GM23338 (cell line): ENCODE results near the gene HOTAIR. TPM values are rescaled to one million over a fixed set of nuclear protein-coding genes. Genes with fewer than 3 reads are reported as not detected.

ENCODE experiments used
- ATAC-seq: fragments of 200-7000 bp; cut with Tn5 transposase; 3 replicates; pipeline ENCODE4 v1.9.1; 2020
- DNase-seq: peaks from one replicate; pipeline ENCODE4 v3.0.0-alpha.2; 2015; ENCODE audit warnings: low spot score
- H2AFZ ChIP-seq: fragments of 200-600 bp; sonication (generic); 2 replicates; pipeline ENCODE4 v1.8.0; 2016; ENCODE audit warnings: antibody characterized with exemption, mild to moderate bottlenecking, moderate library complexity
- H3F3A ChIP-seq: fragments of 200-600 bp; sonication (generic); replicated peaks from 2 replicates; pipeline ENCODE4 v1.8.0; 2017; ENCODE audit warnings: antibody characterized with exemption, mixed run types, low read depth
- H3K27ac ChIP-seq: fragments of 200-600 bp; sonication (generic); 2 replicates; pipeline ENCODE4 v1.6.1; 2016; ENCODE audit warnings: low read depth
- H3K27me3 ChIP-seq: fragments of 200-600 bp; sonication (generic); 2 replicates; pipeline ENCODE4 v1.8.0; 2016; ENCODE audit warnings: mild to moderate bottlenecking, mixed run types, moderate library complexity; ENCODE audit not compliant: insufficient read depth
- H3K36me3 ChIP-seq: fragments of 200-600 bp; sonication (generic); 2 replicates; pipeline ENCODE4 v1.8.0; 2016; ENCODE audit warnings: mild to moderate bottlenecking; ENCODE audit not compliant: insufficient read depth
- H3K4me1 ChIP-seq: fragments of 200-600 bp; sonication (generic); 2 replicates; pipeline ENCODE4 v1.8.0; 2016; ENCODE audit warnings: mild to moderate bottlenecking, moderate library complexity; ENCODE audit not compliant: insufficient read depth
- H3K4me2 ChIP-seq: fragments of 200-600 bp; sonication (generic); 2 replicates; pipeline ENCODE4 v1.7.1; 2017; ENCODE audit warnings: mixed run types
- H3K4me3 ChIP-seq: fragments of 200-600 bp; sonication (generic); 2 replicates; pipeline ENCODE4 v1.6.1; 2016; ENCODE audit warnings: mixed run types
- H3K79me2 ChIP-seq: fragments of 200-600 bp; sonication (generic); replicated peaks from 2 replicates; pipeline ENCODE4 v1.8.0; 2017; ENCODE audit warnings: mild to moderate bottlenecking; ENCODE audit not compliant: insufficient read depth
- H3K9me2 ChIP-seq: fragments of 200-600 bp; sonication (generic); 2 replicates; pipeline ENCODE4 v1.8.0; 2017; ENCODE audit not compliant: insufficient read depth
- H4K20me1 ChIP-seq: fragments of 200-600 bp; sonication (generic); replicated peaks from 2 replicates; pipeline ENCODE4 v1.8.0; 2017; ENCODE audit warnings: mild to moderate bottlenecking; ENCODE audit not compliant: insufficient read depth
- H3K27ac Mint-ChIP-seq: 2 replicates; pipeline ENCODE4 v1.8.0; 2020; ENCODE audit warnings: inconsistent platforms, mild to moderate bottlenecking, moderate library complexity, mixed read lengths
- H3K27me3 Mint-ChIP-seq: 3 replicates; pipeline ENCODE4 v1.8.0; 2022; ENCODE audit warnings: low read depth, mild to moderate bottlenecking, moderate library complexity, mixed read lengths, inconsistent platforms; ENCODE audit not compliant: insufficient read depth, poor library complexity
- H3K36me3 Mint-ChIP-seq: 3 replicates; pipeline ENCODE4 v1.8.0; 2021; ENCODE audit warnings: low read depth, mild to moderate bottlenecking, inconsistent platforms, moderate library complexity, mixed read lengths
- H3K4me1 Mint-ChIP-seq: 3 replicates; pipeline ENCODE4 v1.8.0; 2020; ENCODE audit warnings: mild to moderate bottlenecking, inconsistent platforms, mixed read lengths
- H3K4me3 Mint-ChIP-seq: 3 replicates; pipeline ENCODE4 v1.8.0; 2021; ENCODE audit warnings: moderate library complexity, mild to moderate bottlenecking, inconsistent platforms, mixed read lengths
- H3K9me3 Mint-ChIP-seq: 3 replicates; pipeline ENCODE4 v1.8.0; 2020; ENCODE audit warnings: moderate library complexity, mild to moderate bottlenecking, inconsistent platforms, mixed read lengths
- CREB1 ChIP-seq: fragments of 250-450 bp; sonication (Bioruptor Pico); IDR thresholded peaks from 2 replicates; pipeline ENCODE4 v1.5.0; 2020; ENCODE audit warnings: low read depth, mild to moderate bottlenecking, moderate library complexity
- CTCF ChIP-seq, 2 experiments: fragments of 200-600 bp in 1 of 2; sonication (generic) in 1 of 2; conservative IDR thresholded peaks; 2 replicates each; pipeline versions ENCODE4 v1.5.1 to v1.6.1; 2016 to 2017; ENCODE audit warnings: antibody characterized with exemption in 2 of 2, low read depth in 2 of 2, mild to moderate bottlenecking in 2 of 2, moderate library complexity in 1 of 2
- ETS1 ChIP-seq: IDR thresholded peaks from 2 replicates; pipeline ENCODE4 v1.6.1; 2016; ENCODE audit warnings: antibody characterized with exemption
- EZH2 ChIP-seq: fragments of 200-600 bp; sonication (generic); IDR thresholded peaks from one replicate; pipeline ENCODE4 v1.8.0; 2017; ENCODE audit warnings: antibody characterized with exemption, mild to moderate bottlenecking, low read depth; ENCODE audit not compliant: unreplicated experiment
- EZH2phosphoT487 ChIP-seq: fragments of 200-600 bp; sonication (generic); IDR thresholded peaks from one replicate; pipeline ENCODE4 v1.8.1; 2018; ENCODE audit warnings: antibody characterized with exemption; ENCODE audit not compliant: unreplicated experiment
- JUNB ChIP-seq: IDR thresholded peaks from one replicate; pipeline ENCODE4 v1.6.1; 2016; ENCODE audit warnings: antibody characterized with exemption; ENCODE audit not compliant: unreplicated experiment
- NANOG ChIP-seq: IDR thresholded peaks from 2 replicates; pipeline ENCODE4 v1.6.1; 2016; ENCODE audit warnings: antibody characterized with exemption, borderline replicate concordance
- POLR2AphosphoS5 ChIP-seq: IDR thresholded peaks from 2 replicates; pipeline ENCODE4 v1.6.1; 2016; ENCODE audit warnings: antibody characterized with exemption, low read depth
- REST ChIP-seq: IDR thresholded peaks from one replicate; pipeline ENCODE4 v1.6.1; 2018; ENCODE audit warnings: antibody characterized with exemption; ENCODE audit not compliant: unreplicated experiment
- STAT1 ChIP-seq: IDR thresholded peaks from one replicate; pipeline ENCODE4 v1.6.1; 2016; ENCODE audit warnings: antibody characterized with exemption; ENCODE audit not compliant: unreplicated experiment
- ZNF331 ChIP-seq: fragments of 250-450 bp; sonication (Bioruptor Pico); IDR thresholded peaks from 2 replicates; pipeline ENCODE4 v1.5.0; 2020; ENCODE audit warnings: low read depth, mild to moderate bottlenecking, moderate library complexity
- ZNF462 ChIP-seq: fragments of 250-450 bp; sonication (Bioruptor Pico); IDR thresholded peaks from 2 replicates; pipeline ENCODE4 v1.5.0; 2020; ENCODE audit warnings: mild to moderate bottlenecking, moderate library complexity
- polyA plus RNA-seq: library from polyadenylated mRNA; unstranded; fragments of >200 nt; fragmentation: Nextera tagmentation; extraction: Ambion mirVana; gene quantifications from 2 replicates; pipeline ENCODE4 v1.2.1, GENCODE V29; 2016
- total RNA-seq: library from RNA; depleted of rRNA; stranded (reverse); fragments of >200 nt; shearing (Covaris generic); gene quantifications from 2 replicates; pipeline ENCODE4 v1.2.3, GENCODE V29; 2014

The HOTAIR gene
- total and polyA plus RNA-seq, 2 experiments from 2014 or later, result not detected

GRCh38 chr12:53978477-53979356 is 4.0 kb upstream of the HOTAIR start:
- Mint-ChIP-seq H3K4me3 (no peak overlapping the region), H3K9me3 (no peaks in the 10 kb centered on the region; the same call in 1 of the 3 replicates), H3K27ac (no peak overlapping the region), H3K27me3 (peaks cover 100% of the 10 kb centered on the region), H3K36me3 (no peaks in the 10 kb centered on the region; the same call in 2 of the 3 replicates), H3K4me1 (peaks cover 26% of the 10 kb centered on the region)
- H3K4me3 ChIP-seq, result no peak overlapping the region
- peak overlapping the region; percentile 58 for H3K4me2 ChIP-seq
- peaks cover 100% of the 10 kb centered on the region for H3K27me3 ChIP-seq
- H3K79me2 ChIP-seq, result no peaks in the 10 kb centered on the region
- peaks cover 39% of the 10 kb centered on the region for H3F3A ChIP-seq
- DNase-seq, result peak; percentile 58
- H3K9me2 ChIP-seq, result no peaks in the 10 kb centered on the region
- TF ChIP-seq JUNB, result no peak
- no peak for TF ChIP-seq ETS1
- TF ChIP-seq ZNF331 (CRISPR knock-in tag), result no peak
- TF ChIP-seq ZNF462, result no peak
- TF ChIP-seq NANOG, result no peak
- TF ChIP-seq CREB1 (CRISPR knock-in tag), result no peak
- TF ChIP-seq EZH2, result peak; percentile 90
- TF ChIP-seq REST, result no peak
- no peak for TF ChIP-seq STAT1
- no peak for TF ChIP-seq POLR2AphosphoS5
- TF ChIP-seq EZH2phosphoT487, result peak; percentile 31
- no peak for TF ChIP-seq CTCF (conservative IDR thresholded peaks at IDR 0.05; ENCODE audit: low read depth in 2 of 2)
- H3K4me1 ChIP-seq, result peaks cover 48% of the 10 kb centered on the region
- ATAC-seq, result peak; percentile 8; the same call in 2 of the 3 replicates
- H4K20me1 ChIP-seq, result peaks cover 31% of the 10 kb centered on the region
- no peak overlapping the region for H2AFZ ChIP-seq
- H3K36me3 ChIP-seq, result no peaks in the 10 kb centered on the region
- no peak overlapping the region for H3K27ac ChIP-seq
